WTC11 (cell line): Measurements from ENCODE around the gene OSCAR.

Experiments used
- ARID4B ChIP-seq: sonication (generic); formaldehyde crosslinking; IDR thresholded peaks from 2 replicates; pipeline ENCODE4 v1.8.0; 2023; ENCODE audit warnings: missing genetic modification reagents, mild to moderate bottlenecking, borderline replicate concordance
- FOXP4 ChIP-seq: sonication (generic); formaldehyde crosslinking; IDR thresholded peaks from 2 replicates; pipeline ENCODE4 v1.8.0; 2022; ENCODE audit warnings: mild to moderate bottlenecking, missing genetic modification reagents
- GABPB1 ChIP-seq: sonication (generic); formaldehyde crosslinking; IDR thresholded peaks from 2 replicates; pipeline ENCODE4 v1.8.1; 2023; ENCODE audit warnings: mild to moderate bottlenecking, missing genetic modification reagents
- KAT7 ChIP-seq: sonication (generic); formaldehyde crosslinking; IDR thresholded peaks from 2 replicates; pipeline ENCODE4 v1.8.1; 2023; ENCODE audit warnings: missing genetic modification reagents, mild to moderate bottlenecking, borderline replicate concordance
- NR1H2 ChIP-seq: sonication (generic); formaldehyde crosslinking; IDR thresholded peaks from 2 replicates; pipeline ENCODE4 v1.9.0; 2021; ENCODE audit warnings: mild to moderate bottlenecking, moderate library complexity, missing genetic modification reagents
- SMAD4 ChIP-seq: sonication (generic); formaldehyde crosslinking; IDR thresholded peaks from 2 replicates; pipeline ENCODE4 v1.8.0; 2022; ENCODE audit warnings: mild to moderate bottlenecking, missing genetic modification reagents
- SP1 ChIP-seq: sonication (generic); formaldehyde crosslinking; conservative IDR thresholded peaks from 2 replicates; pipeline ENCODE4 v1.8.1; 2022; ENCODE audit warnings: missing genetic modification reagents
- TF ChIP-seq, protein P1 (sequence below): sonication (generic); formaldehyde crosslinking; IDR thresholded peaks from 2 replicates; pipeline ENCODE4 v1.8.1; 2023; ENCODE audit warnings: mild to moderate bottlenecking, moderate library complexity, missing genetic modification reagents
- TF ChIP-seq, protein P2 (sequence below): sonication (generic); formaldehyde crosslinking; IDR thresholded peaks from 2 replicates; pipeline ENCODE4 v1.8.1; 2022; ENCODE audit warnings: mild to moderate bottlenecking, moderate library complexity, missing genetic modification reagents
- TF ChIP-seq, protein P3 (sequence below): fragments of 200-600 bp; IDR thresholded peaks from 2 replicates; pipeline ENCODE4 v1.8.0; 2022; ENCODE audit warnings: antibody characterized with exemption
- TF ChIP-seq, protein P4 (sequence below): sonication (generic); formaldehyde crosslinking; IDR thresholded peaks from 2 replicates; pipeline ENCODE4 v1.8.1; 2023; ENCODE audit warnings: mild to moderate bottlenecking, missing genetic modification reagents

- TF ChIP-seq NR1H2 (CRISPR knock-in tag) (no peak), FOXP4 (no peak), GABPB1 (CRISPR knock-in tag) (no peak), KAT7 (no peak), SP1 (no peak), ARID4B (CRISPR knock-in tag) (no peak), SMAD4 (CRISPR knock-in tag) (no peak)
- TF ChIP-seq, protein P1, sequence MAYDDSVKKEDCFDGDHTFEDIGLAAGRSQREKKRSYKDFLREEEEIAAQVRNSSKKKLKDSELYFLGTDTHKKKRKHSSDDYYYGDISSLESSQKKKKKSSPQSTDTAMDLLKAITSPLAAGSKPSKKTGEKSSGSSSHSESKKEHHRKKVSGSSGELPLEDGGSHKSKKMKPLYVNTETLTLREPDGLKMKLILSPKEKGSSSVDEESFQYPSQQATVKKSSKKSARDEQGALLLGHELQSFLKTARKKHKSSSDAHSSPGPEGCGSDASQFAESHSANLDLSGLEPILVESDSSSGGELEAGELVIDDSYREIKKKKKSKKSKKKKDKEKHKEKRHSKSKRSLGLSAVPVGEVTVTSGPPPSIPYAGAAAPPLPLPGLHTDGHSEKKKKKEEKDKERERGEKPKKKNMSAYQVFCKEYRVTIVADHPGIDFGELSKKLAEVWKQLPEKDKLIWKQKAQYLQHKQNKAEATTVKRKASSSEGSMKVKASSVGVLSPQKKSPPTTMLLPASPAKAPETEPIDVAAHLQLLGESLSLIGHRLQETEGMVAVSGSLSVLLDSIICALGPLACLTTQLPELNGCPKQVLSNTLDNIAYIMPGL (CRISPR knock-in tag) = no peak
- TF ChIP-seq, protein P2, sequence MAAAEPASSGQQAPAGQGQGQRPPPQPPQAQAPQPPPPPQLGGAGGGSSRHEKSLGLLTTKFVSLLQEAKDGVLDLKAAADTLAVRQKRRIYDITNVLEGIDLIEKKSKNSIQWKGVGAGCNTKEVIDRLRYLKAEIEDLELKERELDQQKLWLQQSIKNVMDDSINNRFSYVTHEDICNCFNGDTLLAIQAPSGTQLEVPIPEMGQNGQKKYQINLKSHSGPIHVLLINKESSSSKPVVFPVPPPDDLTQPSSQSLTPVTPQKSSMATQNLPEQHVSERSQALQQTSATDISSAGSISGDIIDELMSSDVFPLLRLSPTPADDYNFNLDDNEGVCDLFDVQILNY = no peak
- TF ChIP-seq, protein P3, sequence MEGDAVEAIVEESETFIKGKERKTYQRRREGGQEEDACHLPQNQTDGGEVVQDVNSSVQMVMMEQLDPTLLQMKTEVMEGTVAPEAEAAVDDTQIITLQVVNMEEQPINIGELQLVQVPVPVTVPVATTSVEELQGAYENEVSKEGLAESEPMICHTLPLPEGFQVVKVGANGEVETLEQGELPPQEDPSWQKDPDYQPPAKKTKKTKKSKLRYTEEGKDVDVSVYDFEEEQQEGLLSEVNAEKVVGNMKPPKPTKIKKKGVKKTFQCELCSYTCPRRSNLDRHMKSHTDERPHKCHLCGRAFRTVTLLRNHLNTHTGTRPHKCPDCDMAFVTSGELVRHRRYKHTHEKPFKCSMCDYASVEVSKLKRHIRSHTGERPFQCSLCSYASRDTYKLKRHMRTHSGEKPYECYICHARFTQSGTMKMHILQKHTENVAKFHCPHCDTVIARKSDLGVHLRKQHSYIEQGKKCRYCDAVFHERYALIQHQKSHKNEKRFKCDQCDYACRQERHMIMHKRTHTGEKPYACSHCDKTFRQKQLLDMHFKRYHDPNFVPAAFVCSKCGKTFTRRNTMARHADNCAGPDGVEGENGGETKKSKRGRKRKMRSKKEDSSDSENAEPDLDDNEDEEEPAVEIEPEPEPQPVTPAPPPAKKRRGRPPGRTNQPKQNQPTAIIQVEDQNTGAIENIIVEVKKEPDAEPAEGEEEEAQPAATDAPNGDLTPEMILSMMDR = no peak
- TF ChIP-seq, protein P4, sequence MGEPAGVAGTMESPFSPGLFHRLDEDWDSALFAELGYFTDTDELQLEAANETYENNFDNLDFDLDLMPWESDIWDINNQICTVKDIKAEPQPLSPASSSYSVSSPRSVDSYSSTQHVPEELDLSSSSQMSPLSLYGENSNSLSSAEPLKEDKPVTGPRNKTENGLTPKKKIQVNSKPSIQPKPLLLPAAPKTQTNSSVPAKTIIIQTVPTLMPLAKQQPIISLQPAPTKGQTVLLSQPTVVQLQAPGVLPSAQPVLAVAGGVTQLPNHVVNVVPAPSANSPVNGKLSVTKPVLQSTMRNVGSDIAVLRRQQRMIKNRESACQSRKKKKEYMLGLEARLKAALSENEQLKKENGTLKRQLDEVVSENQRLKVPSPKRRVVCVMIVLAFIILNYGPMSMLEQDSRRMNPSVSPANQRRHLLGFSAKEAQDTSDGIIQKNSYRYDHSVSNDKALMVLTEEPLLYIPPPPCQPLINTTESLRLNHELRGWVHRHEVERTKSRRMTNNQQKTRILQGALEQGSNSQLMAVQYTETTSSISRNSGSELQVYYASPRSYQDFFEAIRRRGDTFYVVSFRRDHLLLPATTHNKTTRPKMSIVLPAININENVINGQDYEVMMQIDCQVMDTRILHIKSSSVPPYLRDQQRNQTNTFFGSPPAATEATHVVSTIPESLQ (CRISPR knock-in tag) = no peak
Observed at GRCh38 chr19:54107876-54108490, 7.4 kb upstream of the OSCAR start.
